PC-3 (cell line): Measurements from ENCODE around the gene OTOA. TPM values are rescaled to one million over a fixed set of nuclear protein-coding genes. Genes with fewer than 3 reads are reported as not detected.
"Not testable (repeated sequence)": the region's sequence is repeated elsewhere in the genome, so short reads cannot be mapped to it uniquely, and the experiment has no call there.

Experiments used
- ATAC-seq: fragments of 200-7000 bp; cut with Tn5 transposase; 2 replicates; pipeline ENCODE4 v1.9.1; 2020; ENCODE audit warnings: mild to moderate bottlenecking, moderate library complexity
- BruUV-seq: library from RNA; stranded (reverse); fragments of 400-500 nt; replicated peaks from 2 replicates; lab custom pipeline; 2021; lab: Mats Ljungman, UMichigan
- CTCF ChIA-PET: fragments of 300-600 bp; sonication (Branson Sonifier 250); formaldehyde crosslinking; loops from one replicate; lab custom pipeline; 2022; ENCODE audit warnings: antibody characterized with exemption; lab: Charles Lee
- POLR2A ChIA-PET: fragments of 300-600 bp; sonication (Branson Sonifier 250); formaldehyde crosslinking; loops from one replicate; lab custom pipeline; 2022; ENCODE audit warnings: antibody characterized with exemption; ENCODE audit not compliant: unreplicated experiment; lab: Charles Lee
- DNase-seq: peaks from one replicate; pipeline ENCODE4 v3.0.0-alpha.2; 2015
- H2AFZ ChIP-seq: fragments of 300-600 bp; sonication (generic); 2 replicates; pipeline ENCODE4 v1.6.0; 2016; ENCODE audit warnings: antibody characterized with exemption, low read length
- H3F3A ChIP-seq: fragments of 300-600 bp; sonication (generic); one replicate; pipeline ENCODE4 v1.6.0; 2017; ENCODE audit warnings: antibody characterized with exemption, low read length, control low read depth, mild to moderate bottlenecking; ENCODE audit not compliant: unreplicated experiment
- H3K27ac ChIP-seq: fragments of 300-600 bp; sonication (generic); 2 replicates; pipeline ENCODE4 v1.5.1; 2016; ENCODE audit warnings: mild to moderate bottlenecking, low read length
- H3K27me3 ChIP-seq: fragments of 300-600 bp; sonication (generic); 2 replicates; pipeline ENCODE4 v1.6.1; 2016; ENCODE audit warnings: low read length, mixed read lengths
- H3K36me3 ChIP-seq: fragments of 300-600 bp; sonication (generic); 2 replicates; pipeline ENCODE4 v1.6.1; 2016; ENCODE audit warnings: low read depth, mixed run types, low read length, mixed read lengths
- H3K4me1 ChIP-seq: fragments of 300-600 bp; sonication (generic); 2 replicates; pipeline ENCODE4 v1.5.1; 2016; ENCODE audit warnings: low read length; ENCODE audit not compliant: insufficient read depth
- H3K4me2 ChIP-seq: fragments of 300-600 bp; sonication (generic); 2 replicates; pipeline ENCODE4 v1.6.0; 2016; ENCODE audit warnings: low read length
- H3K4me3 ChIP-seq: fragments of 300-600 bp; sonication (generic); 2 replicates; pipeline ENCODE4 v1.5.1; 2016; ENCODE audit warnings: mild to moderate bottlenecking, low read length, mixed read lengths
- H3K79me2 ChIP-seq: fragments of 300-600 bp; sonication (generic); 2 replicates; pipeline ENCODE4 v1.6.1; 2017; ENCODE audit warnings: low read length, mixed read lengths
- H3K9ac ChIP-seq: fragments of 300-600 bp; sonication (generic); 2 replicates; pipeline ENCODE4 v1.6.0; 2016; ENCODE audit warnings: mild to moderate bottlenecking, low read length
- H3K9me2 ChIP-seq: fragments of 300-600 bp; sonication (generic); replicated peaks from 2 replicates; pipeline ENCODE4 v1.6.1; 2016; ENCODE audit warnings: mixed run types, low read length, mixed read lengths
- H3K9me3 ChIP-seq: fragments of 300-600 bp; sonication (generic); 2 replicates; pipeline ENCODE4 v1.6.1; 2016; ENCODE audit warnings: low read length, mixed read lengths
- H4K20me1 ChIP-seq: fragments of 300-600 bp; sonication (generic); 2 replicates; pipeline ENCODE4 v1.6.1; 2016; ENCODE audit warnings: low read length, mixed read lengths
- CTCF ChIP-seq: fragments of 300-600 bp; sonication (generic); conservative IDR thresholded peaks from 2 replicates; pipeline ENCODE4 v1.5.1; 2017; ENCODE audit warnings: antibody characterized with exemption, low read depth, mild to moderate bottlenecking, low read length
- EZH2 ChIP-seq: fragments of 300-600 bp; sonication (generic); IDR thresholded peaks from one replicate; pipeline ENCODE4 v1.6.1; 2017; ENCODE audit warnings: antibody characterized with exemption, mild to moderate bottlenecking, low read length; ENCODE audit not compliant: unreplicated experiment
- EZH2phosphoT487 ChIP-seq: fragments of 300-600 bp; sonication (generic); IDR thresholded peaks from 2 replicates; pipeline ENCODE4 v1.6.1; 2018; ENCODE audit warnings: mild to moderate bottlenecking, antibody characterized with exemption, low read length, borderline replicate concordance
- intact Hi-C: fragments of 100-400 bp; cut with micrococcal nuclease; formaldehyde crosslinking; loops from 2 replicates; pipeline ENCODE4 v1.9.0; 2023
- total RNA-seq: library from RNA; depleted of rRNA; stranded (reverse); fragments of >200 nt; gene quantifications from 2 replicates; pipeline ENCODE4 v1.2.3, GENCODE V29; 2014

OTOA gene
- total RNA-seq, 1 experiment from 2014 or later = not detected

- BruUV-seq = no TSS peak
- no peak overlapping the region for H3K9ac ChIP-seq
- no peaks in the 10 kb centered on the region for H3K36me3 ChIP-seq
- intact Hi-C loops = no loop called here
- no peaks in the 10 kb centered on the region for H3K9me2 ChIP-seq
- no peaks in the 10 kb centered on the region for H3K79me2 ChIP-seq
- no peak overlapping the region for H3K27ac ChIP-seq
- H3K27me3 ChIP-seq = no peaks in the 10 kb centered on the region
- H3K4me2 ChIP-seq = no peak overlapping the region
- H2AFZ ChIP-seq = no peak overlapping the region
- H3K9me3 ChIP-seq = no peaks in the 10 kb centered on the region
- TF ChIP-seq EZH2 = no peak
- TF ChIP-seq EZH2phosphoT487 = no peak
- no peak for TF ChIP-seq CTCF
- H4K20me1 ChIP-seq = no peaks in the 10 kb centered on the region
- ChIA-PET POLR2A (interaction anchor here (0.7 kb wide), 1 partner anchor 355 kb away, joined by 8 read pairs; no protein-coding TSS in a partner anchor), CTCF (interaction anchor here (0.7 kb wide), 1 partner anchor 355 kb away, joined by 4 read pairs; no protein-coding TSS in a partner anchor)
- no peaks in the 10 kb centered on the region for H3F3A ChIP-seq
- H3K4me1 ChIP-seq = no peaks in the 10 kb centered on the region
- no peak for ATAC-seq
- no peak overlapping the region for H3K4me3 ChIP-seq
- no peak for DNase-seq
These were observed 59.1 kb downstream of the OTOA start for GRCh38 chr16:21722771-21723455.

GRCh38 chr16:21723532-21723931 lies 59.8 kb downstream of the OTOA start:
- ATAC-seq (no peak), DNase-seq (no peak)
- no TSS peak for BruUV-seq
- intact Hi-C loops = no loop called here
- ChIA-PET CTCF (no interaction called here), POLR2A (interaction anchor here (0.7 kb wide), 1 partner anchor 354 kb away, joined by 8 read pairs; no protein-coding TSS in a partner anchor)
- Histone ChIP-seq H3K9me2 (no peaks in the 10 kb centered on the region), H3K4me1 (no peaks in the 10 kb centered on the region), H3K36me3 (no peaks in the 10 kb centered on the region), H3K27me3 (no peaks in the 10 kb centered on the region), H3F3A (no peaks in the 10 kb centered on the region), H3K27ac (no peak overlapping the region), H2AFZ (no peak overlapping the region), H3K79me2 (no peaks in the 10 kb centered on the region), H4K20me1 (no peaks in the 10 kb centered on the region), H3K4me2 (no peak overlapping the region), H3K9ac (no peak overlapping the region), H3K9me3 (no peaks in the 10 kb centered on the region), H3K4me3 (no peak overlapping the region)
- TF ChIP-seq CTCF (no peak), EZH2 (no peak), EZH2phosphoT487 (no peak)

- H3K4me1 ChIP-seq = no peaks in the 10 kb centered on the region
- no peak overlapping the region for H2AFZ ChIP-seq
- no peaks in the 10 kb centered on the region for H3K27me3 ChIP-seq
- no peaks in the 10 kb centered on the region for H3K9me3 ChIP-seq
- ATAC-seq (no peak), DNase-seq (no peak)
- no peaks in the 10 kb centered on the region for H3K36me3 ChIP-seq
- no TSS peak for BruUV-seq
- H4K20me1 ChIP-seq = no peaks in the 10 kb centered on the region
- no peaks in the 10 kb centered on the region for H3K9me2 ChIP-seq
- no peak overlapping the region for H3K27ac ChIP-seq
- ChIA-PET POLR2A (no interaction called here), CTCF (no interaction called here)
- no peak for TF ChIP-seq CTCF
- no peak for TF ChIP-seq EZH2
- H3K4me3 ChIP-seq = no peak overlapping the region
- H3K4me2 ChIP-seq = no peak overlapping the region
- H3F3A ChIP-seq = no peaks in the 10 kb centered on the region
- no peak overlapping the region for H3K9ac ChIP-seq
- intact Hi-C loops = no loop called here
- H3K79me2 ChIP-seq = no peaks in the 10 kb centered on the region
These were observed 63.6 kb downstream of the OTOA start for GRCh38 chr16:21727344-21727743.

GRCh38 chr16:21731233-21731632 lies 67.5 kb downstream of the OTOA start:
- intact Hi-C loops, H3F3A ChIP-seq: not testable (repeated sequence)

More at GRCh38 chr16:21731233-21731632, 67.5 kb downstream of the OTOA start:
- H3K79me2 ChIP-seq, H3K36me3 ChIP-seq, POLR2A ChIA-PET, ATAC-seq, H3K4me2 ChIP-seq, DNase-seq, CTCF ChIA-PET, H2AFZ ChIP-seq, H3K9ac ChIP-seq, BruUV-seq, H4K20me1 ChIP-seq, H3K9me2 ChIP-seq, H3K9me3 ChIP-seq, H3K27me3 ChIP-seq, H3K4me3 ChIP-seq, H3K27ac ChIP-seq, H3K4me1 ChIP-seq: not testable (repeated sequence)
